Body of pancreas (tissue), 4 donors: ENCODE results near the gene CD151.

Experiments
- POLR2A ChIP-seq, 3 donors: fragments of 450-650 bp; IDR thresholded peaks; one replicate each; pipeline ENCODE4 v1.6.1; 2016; ENCODE audit warnings: antibody characterized with exemption in 3 of 3, mild to moderate bottlenecking in 2 of 3
- TF ChIP-seq, protein P1 (sequence below), 7 experiments: fragments of 450-650 bp in 4 of 7; fragments of 200-600 bp in 3 of 7; sonication (generic) in 3 of 7; IDR thresholded peaks; one replicate each; pipeline ENCODE4 v1.5.1; 2016 to 2019; ENCODE audit warnings: antibody characterized with exemption in 7 of 7

DNA sequence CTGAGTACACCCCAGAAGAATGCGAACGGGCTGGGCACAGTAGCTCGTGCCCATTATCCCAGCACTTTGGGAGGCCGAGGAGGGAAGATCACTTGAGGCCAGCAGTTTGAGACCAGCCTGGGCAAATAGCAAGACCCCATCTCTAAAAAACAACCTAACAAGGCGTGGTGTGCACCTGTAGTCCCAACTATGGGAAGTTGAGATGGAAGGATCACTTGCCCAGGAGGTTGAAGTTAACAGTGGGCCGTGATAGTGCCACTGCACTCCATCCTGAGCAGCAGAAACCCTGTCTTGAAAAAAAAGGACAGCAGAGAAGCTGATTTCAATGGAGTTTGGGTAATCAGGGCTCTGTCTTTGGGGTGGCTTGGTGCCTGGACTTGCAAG lies 19.7 kb upstream of the CD151 start:
- TF ChIP-seq, protein P1, sequence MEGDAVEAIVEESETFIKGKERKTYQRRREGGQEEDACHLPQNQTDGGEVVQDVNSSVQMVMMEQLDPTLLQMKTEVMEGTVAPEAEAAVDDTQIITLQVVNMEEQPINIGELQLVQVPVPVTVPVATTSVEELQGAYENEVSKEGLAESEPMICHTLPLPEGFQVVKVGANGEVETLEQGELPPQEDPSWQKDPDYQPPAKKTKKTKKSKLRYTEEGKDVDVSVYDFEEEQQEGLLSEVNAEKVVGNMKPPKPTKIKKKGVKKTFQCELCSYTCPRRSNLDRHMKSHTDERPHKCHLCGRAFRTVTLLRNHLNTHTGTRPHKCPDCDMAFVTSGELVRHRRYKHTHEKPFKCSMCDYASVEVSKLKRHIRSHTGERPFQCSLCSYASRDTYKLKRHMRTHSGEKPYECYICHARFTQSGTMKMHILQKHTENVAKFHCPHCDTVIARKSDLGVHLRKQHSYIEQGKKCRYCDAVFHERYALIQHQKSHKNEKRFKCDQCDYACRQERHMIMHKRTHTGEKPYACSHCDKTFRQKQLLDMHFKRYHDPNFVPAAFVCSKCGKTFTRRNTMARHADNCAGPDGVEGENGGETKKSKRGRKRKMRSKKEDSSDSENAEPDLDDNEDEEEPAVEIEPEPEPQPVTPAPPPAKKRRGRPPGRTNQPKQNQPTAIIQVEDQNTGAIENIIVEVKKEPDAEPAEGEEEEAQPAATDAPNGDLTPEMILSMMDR (IDR thresholded peaks at IDR 0.05) = no peak
- no peak for TF ChIP-seq POLR2A (IDR thresholded peaks at IDR 0.05)
